K562 (cell line): ENCODE results near the gene TGFB2. TPM values are rescaled to one million over a fixed set of nuclear protein-coding genes. Genes with fewer than 3 reads are reported as not detected.

Source experiments
- ATAC-seq: fragments of 200-7000 bp; cut with Tn5 transposase; 3 replicates; pipeline ENCODE4 v1.9.1; 2020; ENCODE audit warnings: moderate library complexity
- BruUV-seq: library from RNA; stranded (reverse); fragments of 400-500 nt; replicated peaks from 2 replicates; lab custom pipeline; 2021; lab: Mats Ljungman, UMichigan
- CTCF ChIA-PET: fragments of 300-600 bp; formaldehyde crosslinking; extraction: SDS; loops from one replicate; lab custom pipeline; 2021; ENCODE audit warnings: low intra/inter-chr PET ratio; lab: Yijun Ruan, JAX
- POLR2A ChIA-PET: fragments of 300-600, 350-650 bp; sonication (Branson Sonifier 250); formaldehyde crosslinking; extraction: SDS; loops from one replicate; lab custom pipeline; 2021; ENCODE audit warnings: antibody characterized with exemption, inconsistent platforms; lab: Yijun Ruan, JAX
- DNase-seq, 4 experiments: peaks; one replicate each; pipeline versions ENCODE4 v3.0.0 to v3.0.0-alpha.2; 2011 to 2018; ENCODE audit warnings: low spot score in 3 of 4, mixed read lengths in 3 of 4; ENCODE audit errors: extremely low read depth in 1 of 4
- FAIRE-seq: peaks from 2 replicates; lab custom pipeline; 2011; peaks lifted over from hg19 to GRCh38; lab: Jason Lieb, UNC
- H2AFZ ChIP-seq: 2 replicates; pipeline ENCODE4 v1.6.0; 2011; ENCODE audit warnings: low read depth, low read length, control low read depth, inconsistent platforms
- H3K27ac ChIP-seq: fragments of 200-600 bp; 3 replicates; pipeline ENCODE4 v1.8.0; 2011; ENCODE audit warnings: low read depth, mild to moderate bottlenecking, control low read depth, inconsistent platforms, low read length, moderate library complexity, mixed read lengths; ENCODE audit errors: extremely low read depth
- H3K27me3 ChIP-seq, 2 experiments: fragments of 300-600 bp in 1 of 2; 2 replicates in 1 of 2; 3 replicates in 1 of 2; pipeline versions ENCODE4 v1.6.0 to v1.8.0; 2011; ENCODE audit warnings: inconsistent platforms in 2 of 2, low read length in 2 of 2, mild to moderate bottlenecking in 1 of 2, mixed read lengths in 1 of 2, moderate library complexity in 1 of 2; ENCODE audit not compliant: control insufficient read depth in 2 of 2, insufficient read depth in 2 of 2
- H3K36me3 ChIP-seq: fragments of 300-600 bp; 3 replicates; pipeline ENCODE4 v1.8.0; 2011; ENCODE audit warnings: mild to moderate bottlenecking, low read length, inconsistent platforms; ENCODE audit not compliant: control insufficient read depth, insufficient read depth
- H3K4me1 ChIP-seq, 2 experiments: fragments of 200-600 bp in 1 of 2; replicated peaks in 1 of 2; 2 replicates in 1 of 2; 3 replicates in 1 of 2; pipeline versions ENCODE4 v1.5.1 to v1.8.0; 2011; ENCODE audit warnings: inconsistent platforms in 2 of 2, low read length in 2 of 2, mild to moderate bottlenecking in 1 of 2, mixed read lengths in 1 of 2, moderate library complexity in 1 of 2; ENCODE audit not compliant: control insufficient read depth in 2 of 2, insufficient read depth in 2 of 2
- H3K4me2 ChIP-seq: 2 replicates; pipeline ENCODE4 v1.6.1; 2011; ENCODE audit warnings: low read length, control low read depth, inconsistent platforms, mixed read lengths; ENCODE audit not compliant: insufficient read depth
- H3K4me3 ChIP-seq: fragments of 200-600 bp; sonication (generic), shearing (Covaris generic); 2 replicates; pipeline ENCODE4 v1.5.1; 2016; ENCODE audit warnings: control low read depth, inconsistent platforms
- H3K79me2 ChIP-seq: fragments of 200-600 bp; 3 replicates; pipeline ENCODE4 v1.8.0; 2011; ENCODE audit warnings: low read length, inconsistent platforms; ENCODE audit not compliant: control insufficient read depth, insufficient read depth
- H3K9ac ChIP-seq, 2 experiments: 2 replicates each; pipeline versions ENCODE4 v1.6.0 to v1.6.1; 2011; ENCODE audit warnings: low read depth in 2 of 2, low read length in 2 of 2, control low read depth in 1 of 2, inconsistent platforms in 1 of 2, mild to moderate bottlenecking in 1 of 2, mixed read lengths in 1 of 2; ENCODE audit not compliant: insufficient read depth in 1 of 2
- H3K9me1 ChIP-seq: one replicate; pipeline ENCODE4 v1.6.0; 2011; ENCODE audit warnings: inconsistent platforms, mild to moderate bottlenecking, low read length, moderate library complexity; ENCODE audit not compliant: control insufficient read depth, insufficient read depth
- H3K9me3 ChIP-seq: replicated peaks from 2 replicates; pipeline ENCODE4 v1.5.1; 2011; ENCODE audit warnings: low read depth, low read length, inconsistent platforms; ENCODE audit not compliant: control insufficient read depth, insufficient read depth
- H4K20me1 ChIP-seq: replicated peaks from 2 replicates; pipeline ENCODE4 v1.6.1; 2011; ENCODE audit warnings: low read length, inconsistent platforms, mixed read lengths; ENCODE audit not compliant: control insufficient read depth, insufficient read depth
- DEAF1 ChIP-seq: fragments of 450-650 bp; formaldehyde crosslinking; IDR thresholded peaks from 2 replicates; pipeline ENCODE4 v1.4.0; 2020; ENCODE audit warnings: mild to moderate bottlenecking, moderate library complexity
- GABPA ChIP-seq: fragments of 200-800 bp; sonication (Bioruptor generic); conservative IDR thresholded peaks from 2 replicates; pipeline ENCODE4 v1.6.1; 2016; ENCODE audit warnings: low read depth, missing genetic modification characterization, missing compliant biosample characterization
- GTF2A2 ChIP-seq: IDR thresholded peaks from 2 replicates; pipeline ENCODE4 v1.6.1; 2016; ENCODE audit warnings: mild to moderate bottlenecking, missing genetic modification characterization, missing compliant biosample characterization
- MCM2 ChIP-seq: fragments of 450-650 bp; IDR thresholded peaks from 2 replicates; pipeline ENCODE4 v1.6.1; 2017; ENCODE audit warnings: low read depth, mild to moderate bottlenecking
- POLR2H ChIP-seq: IDR thresholded peaks from 2 replicates; pipeline ENCODE4 v1.6.1; 2016; ENCODE audit warnings: missing genetic modification characterization, low read depth, mild to moderate bottlenecking, control low read depth, missing compliant biosample characterization, moderate library complexity
- PTBP1 ChIP-seq: fragments of 200-400 bp; formaldehyde crosslinking; IDR thresholded peaks from 2 replicates; pipeline ENCODE4 v1.6.1; 2017; ENCODE audit warnings: low read depth, low read length
- SMAD1 ChIP-seq: fragments of 150-350 bp; IDR thresholded peaks from 2 replicates; pipeline ENCODE4 v1.6.1; 2014; ENCODE audit warnings: low read length, low read depth; ENCODE audit not compliant: partially characterized antibody
- TCF7L2 ChIP-seq: fragments of 150-350 bp; IDR thresholded peaks from 2 replicates; pipeline ENCODE4 v1.6.1; 2016; ENCODE audit warnings: low read depth, mild to moderate bottlenecking, low read length, moderate library complexity
- THAP12 ChIP-seq: fragments of 250-450 bp; sonication (Bioruptor Pico); IDR thresholded peaks from 2 replicates; pipeline ENCODE4 v1.9.0; 2021; ENCODE audit warnings: mild to moderate bottlenecking, inconsistent platforms
- ZKSCAN3 ChIP-seq: fragments of 250-450 bp; sonication (Bioruptor Pico); IDR thresholded peaks from 2 replicates; pipeline ENCODE4 v1.4.0; 2020
- ZNF12 ChIP-seq: sonication (generic); formaldehyde crosslinking; IDR thresholded peaks from 2 replicates; pipeline ENCODE4 v1.4.0; 2020; ENCODE audit warnings: mild to moderate bottlenecking, missing genetic modification reagents
- ZNF232 ChIP-seq: sonication (generic); formaldehyde crosslinking; IDR thresholded peaks from 2 replicates; pipeline ENCODE4 v1.8.0; 2022; ENCODE audit warnings: mild to moderate bottlenecking, missing genetic modification reagents
- ZNF511 ChIP-seq: sonication (generic); formaldehyde crosslinking; IDR thresholded peaks from 2 replicates; pipeline ENCODE4 v1.8.0; 2022; ENCODE audit warnings: mild to moderate bottlenecking, missing genetic modification reagents
- WGBS: fragments of 100-300 bp; shearing (Covaris generic); methylation state at CpG from one replicate; pipeline ENCODE4 v1.1.6; 2016; ENCODE audit warnings: low coverage, mixed read lengths; ENCODE audit not compliant: insufficient coverage; ENCODE audit errors: missing lambda C conversion rate; 5-methylcytosine and 5-hydroxymethylcytosine counted together
- in situ Hi-C: fragments of 300-500 bp; cut with MboI; formaldehyde crosslinking; loops from 4 replicates; pipeline ENCODE4 v1.15.0; 2018; ENCODE audit warnings: inconsistent platforms, mixed read lengths
- intact Hi-C: fragments of 100-400 bp; cut with micrococcal nuclease; formaldehyde crosslinking; loops from 2 replicates; pipeline ENCODE4 v1.14.2; 2022
- polyA plus RNA-seq, 8 experiments: library from polyadenylated mRNA; depleted of rRNA in 4 of 8; stranded (reverse) in 5 of 8; unstranded in 3 of 8; fragments of >200 nt; fragmentation: Nextera tagmentation in 2 of 8; fragmentation: Illumina TruSeq in 1 of 8; extraction: Ambion mirVana in 2 of 8; extraction: Trizol in 1 of 8; gene quantifications; 2 replicates each; pipeline versions ENCODE4 v1.2.1 to v1.2.3, GENCODE V29; 2011 to 2014; ENCODE audit warnings: inconsistent platforms in 1 of 8, missing spikeins in 1 of 8
- total RNA-seq, 7 experiments: library from RNA; depleted of rRNA in 6 of 7; stranded (reverse); fragments of >200 nt in 6 of 7; fragmentation: Illumina TruSeq in 2 of 7; extraction: Trizol in 2 of 7; gene quantifications; 2 replicates each; pipeline versions ENCODE4 v1.2.1 to v1.2.3, GENCODE V29; 2011 to 2021; ENCODE audit warnings: low replicate concordance in 1 of 7

Gene TGFB2
- total and polyA plus RNA-seq, 9 of the 15 experiments (the other 6 are each of a cell fraction or from before 2014, with no cell fraction given) = 0.03 to 0.41 (median 0.11) TPM; not detected in 3

GRCh38 chr1:218475275-218475674 is 130.1 kb downstream of the TGFB2 start:
- no peak for ATAC-seq
- H3K79me2 ChIP-seq = no peaks in the 10 kb centered on the region
- whole genome bisulfite sequencing = 0% methylated on average over 1 of the region's 1 CpG
- no peak overlapping the region for H3K4me3 ChIP-seq
- in situ Hi-C loops (no loop called here), intact Hi-C loops (no loop called here)
- no peak overlapping the region for H2AFZ ChIP-seq
- H3K4me2 ChIP-seq = no peak overlapping the region
- H3K27ac ChIP-seq = no peak overlapping the region
- DNase-seq = no peak
- POLR2A ChIA-PET = interaction anchor here (0.6 to 1.2 kb wide), 3 partner anchors 20 to 1573 kb away, joined by 3 to 4 read pairs (median 3); no protein-coding TSS in a partner anchor
- no peaks in the 10 kb centered on the region for H4K20me1 ChIP-seq
- no peak for FAIRE-seq
- no TSS peak for BruUV-seq
- no peaks in the 10 kb centered on the region for H3K27me3 ChIP-seq
- H3K9ac ChIP-seq = no peak overlapping the region
- no peaks in the 10 kb centered on the region for H3K36me3 ChIP-seq
- H3K4me1 ChIP-seq = no peaks in the 10 kb centered on the region
- CTCF ChIA-PET = no interaction called here
- H3K9me3 ChIP-seq = no peaks in the 10 kb centered on the region
- TF ChIP-seq GTF2A2 (no peak), POLR2H (tag) (no peak), MCM2 (no peak), ZNF232 (CRISPR knock-in tag) (no peak), DEAF1 (no peak), GABPA (tag) (no peak), PTBP1 (no peak), TCF7L2 (no peak), ZNF12 (CRISPR knock-in tag) (no peak), THAP12 (CRISPR knock-in tag) (no peak), ZNF511 (no peak), SMAD1 (no peak), ZKSCAN3 (CRISPR knock-in tag) (no peak)
- no peaks in the 10 kb centered on the region for H3K9me1 ChIP-seq
